Measurements from ENCODE around the gene BMERB1.
"Not testable (repeated sequence)": the region's sequence is repeated elsewhere in the genome, so short reads cannot be mapped to it uniquely, and the experiment has no call there.

The BMERB1 gene

DNA sequence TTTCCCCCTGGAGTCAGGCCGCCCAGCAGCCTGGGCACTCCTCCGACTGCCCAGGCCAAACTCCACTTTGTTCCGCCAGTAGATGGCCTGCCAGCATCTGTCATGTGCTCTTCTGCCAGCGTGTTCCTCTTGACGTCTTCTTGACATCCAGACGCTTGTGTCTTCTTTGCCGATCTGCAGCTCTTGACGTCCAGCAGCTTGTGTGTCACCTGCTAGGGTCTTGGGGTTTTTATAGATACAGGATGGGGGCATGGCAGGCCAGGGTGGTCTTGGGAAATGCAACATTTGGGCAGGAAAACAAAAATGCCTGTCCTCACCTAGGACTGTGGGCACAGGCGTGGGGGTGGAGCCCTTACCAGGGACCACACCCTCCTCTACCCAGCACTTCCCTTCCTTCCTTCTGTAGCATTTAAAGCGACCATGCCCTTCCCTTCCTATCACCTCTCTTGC, 88.7 kb downstream of the BMERB1 start:
- DNase-seq (ENCODE audit: low spot score) = no peak

DNA sequence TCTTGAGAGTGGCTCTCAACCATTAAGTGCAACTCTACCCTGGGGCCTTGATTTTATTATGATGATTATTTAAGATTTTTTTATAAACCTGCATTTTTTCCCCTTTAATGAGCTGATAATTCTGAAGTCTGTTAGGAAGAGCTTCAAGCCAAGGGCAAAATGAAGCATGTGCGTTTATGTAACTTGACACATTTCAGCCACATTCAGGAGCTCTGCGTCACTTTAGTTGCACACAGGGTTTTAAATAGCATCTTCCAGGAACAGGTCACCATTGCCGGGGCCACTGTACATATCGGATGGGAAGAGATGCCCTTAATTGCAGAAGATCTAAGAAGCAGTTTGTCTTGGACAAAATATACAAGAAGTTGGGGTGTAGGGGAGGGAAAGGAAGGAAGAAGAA, 89.6 kb downstream of the BMERB1 start:
- no peak for DNase-seq (ENCODE audit: low spot score)

DNA sequence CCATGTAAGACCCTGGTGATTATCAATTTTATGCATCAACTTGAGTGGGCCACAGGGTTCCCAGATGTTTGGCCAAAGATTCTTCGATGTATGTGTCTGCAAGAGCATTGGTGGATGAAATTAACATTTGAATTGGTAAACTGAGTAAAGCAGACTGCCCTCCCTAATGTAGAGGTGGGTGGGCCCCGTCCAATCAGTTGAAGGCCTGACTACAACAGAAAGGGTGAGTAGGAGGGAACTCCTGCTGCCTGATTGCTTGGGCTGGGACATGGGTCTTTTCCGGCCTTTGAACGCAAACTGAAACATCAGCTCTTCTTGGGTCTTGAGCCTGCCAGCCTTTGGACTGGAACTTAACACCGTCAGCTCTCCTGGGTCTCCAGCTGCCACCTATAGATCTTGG, 90.6 kb downstream of the BMERB1 start:
- DNase-seq (ENCODE audit: low spot score) = no peak

DNA sequence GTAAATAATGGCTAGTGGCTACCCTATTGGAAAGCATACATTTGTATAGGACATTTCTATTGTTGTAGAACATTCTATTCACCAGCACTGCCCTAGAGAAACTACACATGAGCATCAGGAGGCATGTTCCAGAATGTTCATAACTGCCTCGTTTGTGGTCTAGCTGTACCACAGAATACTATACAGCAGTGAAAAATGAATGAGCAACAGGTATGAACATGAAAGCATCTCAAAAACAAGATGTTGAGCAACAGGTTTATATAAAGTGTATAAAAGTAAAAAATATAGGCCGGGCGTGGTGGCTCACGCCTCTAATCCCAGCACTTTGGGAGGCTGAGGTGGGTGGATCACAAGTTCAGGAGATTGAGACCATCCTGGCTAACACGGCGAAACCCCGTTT, 91.7 kb downstream of the BMERB1 start:
- no peak for DNase-seq (ENCODE audit: low spot score)

DNA sequence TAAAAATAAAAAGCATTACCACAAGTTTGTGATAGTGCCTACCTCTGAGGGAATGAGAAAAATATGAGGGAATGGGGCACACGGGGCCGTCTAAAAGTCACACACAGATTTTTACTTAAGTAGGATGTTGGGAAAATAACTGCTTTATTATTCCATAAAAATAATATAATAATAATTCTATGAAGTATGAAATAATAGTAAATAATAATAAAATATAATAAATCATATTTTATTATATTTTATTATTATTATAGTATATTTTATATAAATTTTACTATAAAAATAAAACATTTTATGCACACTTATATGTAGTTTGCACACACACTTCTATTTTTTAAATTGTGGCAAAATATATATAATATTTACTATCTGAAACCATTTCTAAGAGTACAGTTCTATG, 92.3 kb downstream of the BMERB1 start:
- DNase-seq (ENCODE audit: low spot score) = no peak

DNA sequence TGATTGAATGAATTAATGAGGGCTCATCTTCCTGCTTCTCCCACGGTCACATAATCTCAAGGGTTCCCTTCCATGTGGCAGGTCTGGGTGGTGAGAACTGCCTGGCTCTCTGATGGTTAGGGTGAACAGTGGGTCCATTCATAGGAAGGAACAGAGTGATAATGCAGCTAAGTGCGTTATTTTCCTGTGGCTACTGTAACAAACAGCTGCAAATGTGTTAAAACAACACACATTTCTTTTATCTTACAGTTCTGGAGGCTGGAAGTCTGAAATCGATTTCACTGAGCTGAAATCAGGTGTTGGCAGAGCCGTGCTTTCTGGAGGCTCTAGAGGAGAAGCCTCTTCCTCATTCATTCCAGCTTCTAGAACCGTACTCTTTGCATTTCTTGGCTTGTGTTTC, 95.3 kb downstream of the BMERB1 start:
- no peak for DNase-seq (ENCODE audit: low spot score)

DNA sequence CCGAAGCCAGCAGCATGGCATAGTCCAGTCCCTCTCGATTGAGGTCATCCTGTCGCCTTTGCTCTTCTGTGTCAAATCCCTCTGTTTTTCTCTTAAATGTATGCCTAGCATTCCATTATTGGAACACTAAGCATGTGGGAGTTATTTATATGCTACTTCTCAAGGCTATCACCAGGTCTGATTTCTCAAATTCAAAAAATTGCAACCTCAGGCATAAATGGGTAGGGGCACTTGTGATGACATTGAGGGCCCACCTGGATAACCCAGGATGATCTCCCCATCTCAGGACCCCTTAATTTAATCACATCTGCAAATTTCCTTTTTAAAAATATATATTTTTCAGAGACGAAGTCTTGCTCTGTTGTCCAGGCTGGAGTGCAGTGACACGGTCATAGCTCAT, 95.7 kb downstream of the BMERB1 start:
- no peak for DNase-seq (ENCODE audit: low spot score)

DNA sequence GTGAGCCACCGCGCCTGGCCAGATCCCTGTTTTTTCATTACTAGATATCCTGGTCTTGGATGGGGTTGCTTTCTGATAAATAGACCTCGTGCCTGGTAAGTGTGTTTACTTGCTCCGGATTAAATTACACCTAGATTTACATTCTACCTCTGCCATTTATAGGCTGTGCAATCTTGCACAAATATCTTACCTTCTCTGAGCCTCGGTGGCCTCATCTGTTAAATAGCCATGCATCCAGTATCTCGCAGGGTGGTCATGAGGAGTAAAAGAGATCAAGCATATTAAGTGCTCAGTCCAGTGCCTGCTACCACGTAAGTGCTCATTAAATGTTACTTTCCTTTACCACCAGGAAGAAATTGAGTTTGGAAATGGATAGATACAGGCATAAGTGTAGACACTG, 98.4 kb downstream of the BMERB1 start:
- DNase-seq (ENCODE audit: low spot score) = no peak

DNA sequence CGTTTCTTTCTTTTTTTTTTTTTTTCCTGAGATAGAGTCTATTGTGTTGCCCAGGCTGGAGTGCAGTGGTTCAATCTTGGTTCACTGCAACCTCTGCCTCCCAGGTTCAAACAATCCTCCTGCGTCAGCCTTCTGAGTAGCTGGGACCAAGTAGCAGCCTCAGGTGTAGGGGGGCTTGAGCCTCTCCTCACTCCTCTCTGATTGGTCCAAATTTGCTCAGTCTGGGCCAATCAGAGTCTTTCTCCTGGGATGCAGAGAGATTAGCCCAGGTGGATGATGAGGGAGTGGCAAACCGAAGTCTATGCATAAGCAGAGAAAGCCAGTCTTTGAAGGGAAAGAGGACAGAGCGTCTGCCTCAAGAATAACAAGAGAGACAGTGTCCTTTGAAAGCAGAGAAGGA, 99.0 kb downstream of the BMERB1 start:
- DNase-seq (ENCODE audit: low spot score) = no peak

DNA sequence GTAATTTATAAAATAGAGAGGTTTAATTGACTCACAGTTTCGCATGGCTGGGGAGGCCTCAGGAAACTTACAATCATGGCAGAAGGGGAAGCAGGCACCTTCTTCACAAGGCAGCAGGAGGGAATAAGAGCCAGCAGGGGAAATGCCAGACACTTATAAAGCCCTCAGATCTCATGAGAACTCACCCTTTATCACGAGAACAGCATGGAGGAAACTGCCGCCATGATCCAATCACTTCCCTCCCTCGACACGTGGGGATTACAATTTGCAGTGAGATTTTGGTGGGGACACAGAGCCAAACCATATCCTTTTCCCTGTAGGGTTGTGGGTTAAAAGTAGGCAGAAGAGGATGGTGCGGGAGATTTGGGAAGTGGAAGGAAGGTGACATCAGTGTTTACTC, 101.4 kb downstream of the BMERB1 start:
- DNase-seq (ENCODE audit: low spot score) = no peak

DNA sequence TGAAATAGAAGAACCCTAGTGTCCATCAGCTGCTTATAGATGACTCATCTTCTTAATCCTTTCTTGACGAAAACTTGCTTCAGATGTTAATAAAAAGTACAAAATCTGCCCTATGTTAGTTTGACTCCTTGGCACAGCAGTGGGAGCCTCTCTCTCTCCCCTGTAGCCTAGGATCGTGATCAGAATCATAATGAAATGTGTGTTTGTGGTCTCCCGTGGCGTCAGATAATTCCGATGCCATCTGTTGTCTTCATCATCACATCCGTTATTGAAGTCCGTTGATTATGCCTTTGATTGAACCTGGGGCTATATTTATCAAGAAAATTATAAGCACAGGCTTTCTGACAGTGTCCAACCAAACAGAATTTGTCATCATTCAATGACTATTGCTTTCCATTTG, 102.5 kb downstream of the BMERB1 start:
- DNase-seq (ENCODE audit: low spot score) = no peak

DNA sequence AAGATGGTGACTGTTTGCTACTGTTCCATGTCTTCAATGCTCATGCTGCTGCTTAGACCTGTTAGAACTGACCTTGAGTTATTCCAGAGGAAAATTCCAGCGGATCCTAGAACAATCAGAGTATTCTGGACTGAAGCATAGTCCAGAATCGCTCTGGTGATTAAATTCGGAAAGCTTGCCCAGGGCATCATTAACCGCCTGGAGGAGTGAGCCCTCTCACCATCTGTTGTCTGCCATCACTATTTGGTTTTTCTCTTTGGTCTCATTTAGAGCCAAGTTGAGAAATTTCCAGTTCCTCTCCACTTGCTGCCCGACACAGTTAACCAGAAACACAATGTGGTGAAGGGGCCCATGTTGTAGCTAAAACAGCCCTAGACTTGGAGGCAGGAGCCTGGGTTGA, 104.1 kb downstream of the BMERB1 start:
- no peak for DNase-seq (ENCODE audit: low spot score)

DNA sequence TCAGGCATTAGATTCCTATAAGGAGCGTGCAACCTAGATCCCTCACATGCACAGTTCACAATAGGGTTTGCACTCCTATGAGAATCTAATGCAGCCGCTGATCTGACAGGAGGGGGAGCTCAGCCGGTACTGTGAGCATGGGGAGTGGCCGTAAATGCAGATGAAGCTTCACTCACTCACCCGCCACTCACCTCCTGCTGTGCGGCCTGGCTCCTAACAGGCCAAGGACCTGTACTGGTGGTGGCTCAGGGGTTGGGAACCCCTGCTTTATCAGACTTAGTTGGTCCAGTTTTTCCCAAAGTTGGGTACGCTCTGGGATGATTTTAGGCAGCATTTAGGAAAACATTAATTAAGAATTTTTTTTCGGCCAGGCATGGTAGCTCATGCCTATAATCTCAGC, 104.8 kb downstream of the BMERB1 start:
- DNase-seq (ENCODE audit: low spot score) = no peak

DNA sequence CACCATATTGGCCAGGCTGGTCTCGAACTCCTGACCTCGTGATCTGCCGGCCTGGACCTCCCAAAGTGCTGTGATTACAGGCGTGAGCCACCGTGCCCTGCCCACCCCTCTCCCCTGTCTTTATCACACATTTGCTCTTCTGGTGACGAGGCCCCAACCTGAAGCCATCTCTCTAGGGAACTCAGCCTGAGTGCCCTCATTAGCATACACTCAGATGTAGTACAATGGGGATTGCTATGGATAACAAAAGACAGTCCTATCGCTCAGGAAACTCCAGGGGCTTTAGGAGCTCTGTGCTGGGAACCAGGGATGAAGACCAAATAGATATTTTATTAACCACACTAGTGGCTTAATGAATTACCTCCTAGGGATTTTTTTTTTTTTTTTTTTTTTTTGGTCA, 107.9 kb downstream of the BMERB1 start:
- no peak for DNase-seq (ENCODE audit: low spot score)

DNA sequence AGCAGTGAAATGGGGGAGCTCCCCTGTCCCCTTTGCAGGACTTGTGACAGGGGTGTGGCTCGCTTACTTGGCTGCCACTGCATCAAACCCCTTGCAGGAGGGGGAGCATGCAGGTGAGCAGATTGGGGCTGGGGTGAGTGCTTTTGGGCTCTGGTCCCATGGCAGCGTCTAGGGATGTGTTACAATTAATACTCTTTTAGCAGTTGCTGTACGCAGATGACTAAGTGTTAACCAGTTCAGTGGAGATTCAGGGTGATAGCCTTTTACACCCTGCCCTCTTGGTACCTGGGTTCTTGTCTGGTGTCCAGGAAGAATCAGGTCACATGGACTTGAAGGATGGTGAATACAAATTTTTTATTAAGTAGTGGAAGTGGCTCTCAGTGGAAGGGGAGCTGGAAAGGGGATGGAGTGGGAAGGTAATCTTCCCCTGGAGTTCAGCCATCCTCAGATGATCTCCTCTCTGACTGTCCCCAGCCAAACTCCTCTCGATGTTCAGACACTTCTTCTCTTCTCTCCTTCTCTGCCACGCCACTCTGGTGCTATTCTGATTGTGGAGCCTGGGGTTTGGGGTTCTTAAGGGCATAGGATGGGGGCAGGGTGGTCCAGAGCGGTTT, 108.5 kb downstream of the BMERB1 start:
- no peak for DNase-seq (ENCODE audit: low spot score)

DNA sequence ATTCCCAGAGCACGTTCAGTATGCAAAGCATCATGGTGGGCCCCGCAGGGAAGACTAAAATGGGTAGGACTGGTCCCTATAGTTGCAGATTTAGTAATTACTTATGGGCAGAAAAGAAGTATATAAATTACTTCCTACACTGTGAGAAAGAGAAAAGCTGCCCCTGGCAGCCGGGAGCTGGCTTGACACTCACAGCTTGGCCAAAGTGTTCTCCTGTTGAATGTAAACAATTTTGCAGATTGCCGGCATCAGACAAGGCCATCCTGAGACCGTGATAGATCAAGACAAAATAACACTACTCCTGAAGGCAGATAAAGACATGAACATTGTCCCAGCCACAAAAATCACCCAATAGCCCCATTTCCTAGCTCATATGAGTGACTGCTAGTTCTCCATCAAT, 110.0 kb downstream of the BMERB1 start:
- DNase-seq (ENCODE audit: low spot score) = no peak

DNA sequence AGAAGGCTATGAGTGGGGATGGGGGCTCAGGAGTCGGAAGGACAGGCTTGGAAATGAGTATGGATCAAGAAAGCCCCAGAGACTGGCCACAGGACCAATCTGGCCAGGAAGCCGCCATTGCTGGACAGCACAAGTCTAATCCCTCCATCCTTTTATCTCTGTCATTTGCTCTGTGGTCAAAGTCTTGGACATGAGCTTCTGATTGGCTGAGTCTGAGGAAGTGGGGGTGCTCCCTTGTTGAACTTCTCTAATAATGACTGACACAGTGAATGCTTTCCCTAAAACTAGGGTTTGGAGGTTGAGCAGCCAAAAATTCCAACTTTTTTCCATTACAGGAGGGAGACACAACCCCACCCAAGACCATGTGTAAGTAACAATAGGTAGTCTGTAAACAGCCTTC, 111.2 kb downstream of the BMERB1 start:
- DNase-seq (ENCODE audit: low spot score) = no peak

DNA sequence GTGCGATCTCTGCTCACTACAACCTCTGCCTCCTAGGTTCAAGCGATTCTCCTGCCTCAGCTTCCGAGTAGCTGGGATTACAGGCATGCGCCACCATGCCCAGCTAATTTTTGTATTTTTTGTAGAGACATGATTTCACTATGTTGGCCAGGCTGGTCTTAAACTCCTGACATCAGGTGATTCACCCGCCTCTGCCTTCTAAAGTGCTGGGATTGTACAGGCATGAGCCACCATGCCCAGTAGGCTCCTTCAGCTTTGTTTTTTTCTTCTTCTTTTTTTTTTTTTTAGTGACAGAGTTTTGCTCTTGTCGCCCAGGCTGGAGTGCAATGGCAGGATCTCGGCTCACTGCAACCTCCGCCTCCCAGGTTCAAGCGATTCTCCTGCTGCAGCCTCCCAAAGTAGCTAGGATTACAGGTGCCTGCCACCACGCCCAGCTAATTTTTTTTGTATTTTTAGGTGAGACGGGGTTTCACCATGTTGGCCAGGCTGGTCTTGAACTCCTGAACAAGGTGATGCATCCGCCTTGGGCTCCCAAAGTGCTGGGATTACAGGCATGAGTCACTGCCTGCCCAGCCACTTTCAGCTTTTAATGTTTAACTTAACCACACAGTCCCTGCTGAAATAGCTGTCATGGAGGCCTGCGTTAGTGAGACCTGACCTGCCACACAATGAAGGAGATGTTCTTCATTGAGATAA, 112.8 kb downstream of the BMERB1 start:
- not testable (repeated sequence) for DNase-seq (ENCODE audit: low spot score)

DNA sequence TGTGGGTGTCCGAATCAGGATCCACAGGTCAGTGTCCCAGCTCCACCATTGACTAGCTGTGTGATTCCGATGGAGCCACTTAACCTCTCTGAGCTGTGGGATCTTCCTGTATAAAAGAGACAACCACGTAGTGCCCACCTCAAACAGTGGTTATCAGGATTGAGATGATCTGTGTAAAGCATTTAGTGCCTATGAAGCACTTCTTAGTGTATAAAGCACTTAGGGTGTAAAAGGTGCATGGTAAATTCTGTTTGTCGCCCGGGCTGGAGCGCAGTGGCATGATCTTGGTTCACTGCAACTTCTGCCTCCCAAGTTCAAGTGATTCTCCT, 113.3 kb downstream of the BMERB1 start:
- no peak for DNase-seq (ENCODE audit: low spot score)

DNA sequence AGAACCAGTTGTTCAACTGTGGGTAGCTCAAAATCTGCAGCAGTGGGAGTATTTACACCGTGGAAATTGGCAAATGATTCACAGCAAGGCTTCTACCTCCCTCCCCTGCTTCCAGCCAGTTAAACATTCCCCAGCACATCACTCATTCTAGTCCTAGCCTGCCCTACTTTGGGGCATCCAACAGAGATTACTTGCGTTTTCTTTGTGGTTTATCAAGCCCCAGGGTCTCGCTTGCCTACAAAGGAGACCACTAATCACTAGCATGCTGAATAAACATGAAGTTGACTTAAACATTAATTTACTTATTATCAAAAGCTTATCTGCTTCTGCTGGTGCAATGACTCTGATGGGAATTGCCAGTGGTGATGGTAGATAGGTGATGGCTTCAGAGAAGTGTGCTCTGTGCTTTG, 114.1 kb downstream of the BMERB1 start:
- DNase-seq (ENCODE audit: low spot score) = no peak

DNA sequence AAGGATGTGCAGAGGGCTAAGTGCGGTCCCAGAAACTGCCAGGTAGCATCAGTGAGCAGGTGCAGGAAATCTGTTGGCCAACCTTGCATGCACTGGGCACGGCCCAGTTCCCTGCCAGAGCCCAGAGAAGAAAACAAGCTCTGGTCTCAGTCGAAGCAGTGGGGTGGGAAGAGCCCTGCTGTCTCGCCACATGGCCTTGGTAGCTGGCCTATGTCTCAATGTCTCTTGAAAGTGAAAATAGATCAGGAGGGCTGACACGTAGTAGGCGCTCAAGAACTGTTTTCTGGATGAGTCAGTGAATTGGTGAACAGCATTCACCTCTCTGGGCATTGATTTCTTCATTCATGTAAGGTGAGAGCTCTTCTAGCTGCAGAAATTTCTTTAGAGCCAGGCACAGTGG, 118.1 kb downstream of the BMERB1 start:
- DNase-seq (ENCODE audit: low spot score) = no peak

DNA sequence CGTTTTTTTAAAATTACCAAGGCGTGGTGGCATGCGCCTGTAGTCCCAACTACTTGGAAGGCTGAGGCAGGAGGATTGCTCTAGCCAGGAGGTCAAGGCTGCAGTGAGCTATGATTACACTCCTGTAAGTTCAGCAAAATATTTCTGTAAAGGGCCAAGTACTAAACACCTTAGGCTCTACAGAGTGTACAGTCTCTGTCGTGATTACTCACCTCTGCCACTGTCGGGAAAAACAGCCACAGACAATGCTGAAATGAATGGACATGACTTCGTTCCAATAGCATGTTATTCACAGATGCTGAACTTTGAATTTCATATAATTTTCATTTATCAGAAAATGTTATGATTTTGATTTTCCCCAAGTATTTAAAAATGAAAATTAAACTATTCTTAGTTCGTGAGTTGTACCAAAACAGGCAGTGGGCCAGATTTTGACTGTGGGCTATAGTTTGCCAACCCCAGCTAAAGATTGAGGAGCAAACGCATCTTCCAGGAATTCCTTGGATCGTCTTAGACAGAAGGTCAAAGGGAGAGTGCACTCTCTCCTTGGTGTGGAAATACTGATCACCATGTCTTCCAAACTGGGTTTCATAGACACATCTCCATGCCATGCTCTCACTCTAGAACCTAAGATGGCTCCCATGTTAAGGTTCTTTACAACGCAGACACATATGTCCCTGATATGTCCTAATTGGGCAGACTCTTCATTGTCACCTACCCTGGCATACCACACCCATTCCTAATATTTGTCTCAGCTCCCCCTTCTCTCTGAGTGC, 119.1 kb downstream of the BMERB1 start:
- peak; percentile 12 for DNase-seq (ENCODE audit: low spot score)

DNA sequence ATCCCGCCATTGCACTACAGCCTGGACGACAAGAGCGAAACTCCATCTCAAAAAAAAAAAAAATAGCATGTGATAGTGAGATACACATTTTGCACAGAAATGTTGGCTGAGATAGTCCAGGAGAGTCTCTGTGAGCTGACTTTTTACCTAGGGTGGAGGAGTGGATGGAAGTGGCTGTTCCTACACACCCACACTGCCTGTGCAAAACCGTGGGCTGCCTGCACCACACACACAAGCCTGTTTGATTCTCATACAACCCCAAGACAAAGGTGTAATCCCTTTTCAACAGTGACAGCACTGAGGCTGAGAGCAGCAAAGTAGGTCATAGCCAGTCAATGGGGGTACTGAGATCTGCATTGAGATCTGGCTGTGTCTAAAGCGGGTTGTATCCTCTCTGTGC, 121.7 kb downstream of the BMERB1 start:
- no peak for DNase-seq (ENCODE audit: low spot score)

DNA sequence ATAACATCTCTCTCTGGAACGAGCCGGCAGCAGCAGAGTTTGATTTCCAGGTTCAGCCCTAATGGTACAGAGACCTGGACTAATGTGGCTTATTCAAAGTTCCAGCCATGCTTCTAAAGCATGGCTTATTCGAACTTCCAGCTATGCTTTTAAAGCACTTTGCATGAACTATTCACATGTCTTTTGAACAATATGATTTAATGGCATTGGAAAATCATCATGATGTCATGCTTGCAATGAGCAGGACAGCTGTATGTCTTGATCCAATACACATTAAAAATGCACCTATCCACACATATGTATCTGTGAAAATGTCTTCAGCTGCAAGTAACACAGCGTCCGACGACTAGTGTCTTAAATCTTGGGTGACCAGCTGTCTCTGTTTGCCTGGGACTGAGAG, 122.9 kb downstream of the BMERB1 start:
- no peak for DNase-seq (ENCODE audit: low spot score)

All from AG08395 (cell line).